SK-MEL-5 (cell line): ENCODE data around the gene C1QTNF6. TPM values are rescaled to one million over a fixed set of nuclear protein-coding genes. Genes with fewer than 3 reads are reported as not detected.
A peak's percentile ranks its signal among the peaks of the same experiment; 100 is the strongest.

ENCODE experiments used
- DNase-seq: peaks from one replicate; pipeline ENCODE4 v3.0.0-alpha.2; 2016; ENCODE audit warnings: low read depth, low spot score
- in situ Hi-C: cut with HindIII; loops from 2 replicates; pipeline ENCODE4 v1.10.0; 2016; ENCODE audit warnings: low sequenced_read_pairs, high pct_unique_total_duplicates, low pct_unique_long_range_greater_than_20kb
- total RNA-seq: library from RNA; depleted of rRNA; stranded (reverse); fragments of >200 nt; shearing (Covaris generic); gene quantifications from 2 replicates; pipeline ENCODE4 v1.2.3, GENCODE V29; 2014

C1QTNF6 gene
- total RNA-seq, 1 experiment from 2014 or later: 5.9 TPM

DNA sequence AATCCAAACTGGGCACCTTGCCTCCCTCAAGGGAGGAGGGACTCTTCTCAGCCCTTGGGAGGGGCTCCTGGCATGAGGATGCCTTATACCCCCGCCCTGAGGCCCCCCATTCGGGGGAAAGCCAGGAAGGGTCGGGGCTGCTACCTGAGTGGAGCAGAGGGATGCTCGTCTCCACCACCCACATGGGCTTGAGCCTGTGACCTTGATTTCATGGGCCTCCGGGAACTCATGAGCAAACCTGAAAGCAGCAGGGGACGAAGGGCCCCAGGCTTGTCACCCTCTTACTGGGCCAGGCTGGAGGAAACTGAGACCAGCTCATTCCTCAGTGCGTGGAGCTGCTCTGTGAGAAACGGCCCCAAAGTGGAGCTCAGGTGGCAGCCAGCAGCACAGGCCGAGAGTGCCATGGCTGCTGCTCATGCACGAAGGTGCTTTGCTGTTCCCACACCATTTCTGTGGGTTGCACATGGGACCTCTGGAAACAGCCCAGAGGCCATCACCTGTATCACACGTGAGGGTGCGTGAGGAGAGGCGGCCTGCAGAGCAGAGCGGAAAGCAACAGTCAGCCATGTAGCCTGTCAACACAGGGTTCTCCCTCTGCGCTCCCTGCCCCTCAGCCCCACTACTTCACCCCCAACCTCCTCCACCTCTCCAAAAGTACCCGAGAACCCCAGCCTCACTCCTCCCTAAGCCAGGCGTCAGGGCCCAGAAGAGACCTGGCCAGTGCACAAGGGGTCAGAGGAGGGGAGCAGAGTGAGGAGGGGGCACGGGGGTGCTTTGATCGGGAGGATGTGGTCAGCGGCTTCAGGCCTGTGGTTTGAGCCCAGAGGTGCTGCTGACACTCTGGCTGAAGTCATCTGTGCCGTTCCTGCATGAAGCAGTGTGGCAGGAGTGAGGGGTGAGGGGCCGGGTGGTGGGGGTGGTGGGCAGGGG lies 24.2 kb downstream of the C1QTNF6 start:
- DNase-seq: no peak
- in situ Hi-C loops: no loop called here

DNA sequence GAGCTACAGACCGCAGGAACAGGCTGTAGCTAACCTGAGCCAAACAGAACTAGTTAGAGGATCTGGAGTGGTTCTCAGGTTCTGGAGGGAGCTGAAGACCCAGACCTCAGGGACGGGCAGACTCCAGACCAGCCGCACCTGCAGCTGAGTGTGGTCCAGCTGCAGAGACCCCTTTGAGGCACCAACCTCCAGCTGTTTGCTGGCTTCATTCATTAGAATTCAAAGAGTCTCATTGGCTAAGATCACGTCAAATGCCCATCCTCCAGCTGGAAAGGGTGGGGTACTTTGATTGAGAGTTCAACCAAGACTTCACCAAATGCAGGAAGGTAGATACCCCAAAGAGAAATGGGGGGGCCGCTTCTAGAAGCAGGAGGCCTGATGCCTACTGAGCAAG lies 25.0 kb downstream of the C1QTNF6 start:
- in situ Hi-C loops: no loop called here
- DNase-seq: no peak

DNA sequence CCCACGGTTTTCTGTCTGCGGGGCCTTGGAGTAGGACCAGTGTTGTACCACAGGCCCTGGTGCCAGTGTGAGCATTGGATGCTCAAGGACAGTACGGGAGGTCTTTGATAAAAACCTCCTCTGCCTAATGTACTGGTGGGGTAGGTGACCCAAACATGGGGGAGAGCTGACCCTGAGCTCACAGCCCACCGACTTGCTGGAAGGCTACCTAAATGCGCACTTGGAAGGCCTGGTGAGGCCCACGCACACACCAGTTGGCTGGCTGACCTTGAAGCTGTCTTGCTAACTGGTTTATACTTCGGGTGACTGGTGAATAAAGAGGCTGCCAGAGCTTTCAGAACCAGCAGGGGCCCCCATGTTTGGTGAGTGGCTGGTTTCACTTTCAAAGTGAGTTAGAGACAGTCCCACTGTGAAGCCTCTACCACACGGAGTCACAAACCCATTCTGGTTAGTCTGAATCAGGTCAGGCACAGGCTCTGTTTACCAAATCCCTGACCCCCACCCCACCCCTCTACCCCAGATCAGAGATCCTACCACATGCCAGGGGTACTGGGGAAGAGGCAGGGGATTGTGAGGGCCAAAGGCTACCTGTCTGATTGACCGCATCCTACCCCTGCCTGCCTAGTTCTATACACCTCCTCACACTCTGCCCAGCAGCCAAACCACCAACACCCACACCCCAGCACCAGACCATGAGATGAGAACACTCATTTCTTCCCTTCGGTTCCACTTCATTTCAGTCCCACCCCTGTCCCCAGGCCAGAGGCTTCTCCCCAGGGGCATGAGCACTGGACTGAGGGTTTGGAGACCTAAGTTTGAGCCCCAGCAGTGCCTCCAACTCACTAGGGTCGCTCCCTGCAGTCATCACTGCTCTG lies 25.6 kb downstream of the C1QTNF6 start:
- no peak for DNase-seq
- in situ Hi-C loops: no loop called here

DNA sequence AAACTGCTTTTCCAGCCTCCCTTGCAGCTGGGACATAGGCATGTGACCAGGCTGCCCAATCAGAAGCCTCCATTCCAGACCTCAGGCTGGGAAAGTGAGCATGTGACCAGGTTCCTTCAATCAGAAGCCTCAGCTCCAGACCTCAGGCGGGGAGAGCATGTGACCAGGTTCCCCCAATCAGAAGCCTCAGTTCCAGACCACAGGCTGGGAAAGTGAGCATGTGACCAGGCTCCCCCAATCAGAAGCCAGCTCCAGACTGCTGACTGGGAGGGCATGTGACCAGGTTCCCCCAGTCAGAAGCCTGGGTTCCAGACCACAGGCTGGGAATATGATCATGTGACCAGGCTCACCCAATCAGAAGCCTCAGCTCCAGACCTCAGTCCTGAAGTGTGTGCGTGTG lies 26.6 kb downstream of the C1QTNF6 start:
- DNase-seq: peak; percentile 46

DNA sequence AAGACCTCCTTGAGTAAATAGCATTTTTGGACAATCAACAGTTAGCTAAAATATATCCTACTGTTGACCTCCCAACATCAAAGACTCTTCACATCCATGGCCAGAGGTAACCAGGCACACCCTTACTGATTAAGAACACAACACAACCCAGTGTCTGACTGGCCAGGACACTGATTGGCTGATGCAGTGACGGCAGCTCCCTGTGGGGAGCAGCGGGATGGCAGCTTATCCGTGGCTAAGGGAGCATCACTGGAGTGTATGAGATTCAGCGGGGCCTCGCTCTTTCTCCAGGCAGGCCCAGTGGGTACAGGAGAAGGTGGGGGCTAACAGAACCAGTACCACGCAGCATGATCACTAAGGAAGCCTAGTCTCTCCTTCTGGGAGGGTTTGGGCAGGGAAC lies 28.0 kb downstream of the C1QTNF6 start:
- in situ Hi-C loops: no loop called here
- peak; percentile 28 for DNase-seq

More for the DNA sequence above, 26.6 kb downstream of the C1QTNF6 start:
- in situ Hi-C loops: no loop called here

DNA sequence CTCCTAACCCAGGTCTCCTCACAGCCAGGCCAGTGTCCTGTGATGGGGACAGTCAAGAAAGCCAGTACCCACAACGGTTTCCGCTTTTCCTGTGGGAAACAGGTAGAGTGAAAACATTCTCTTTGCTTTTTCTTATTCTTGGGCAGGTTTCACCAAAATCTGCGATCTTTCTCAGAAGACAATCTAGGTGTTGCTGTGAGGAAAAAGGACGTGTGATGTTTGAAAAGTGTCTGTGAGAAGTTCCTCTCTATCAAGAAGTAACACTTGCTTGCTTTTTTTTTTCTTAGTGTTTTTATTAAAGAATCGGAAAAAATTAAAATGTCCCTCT lies 29.1 kb downstream of the C1QTNF6 start:
- DNase-seq: no peak
- in situ Hi-C loops: no loop called here

DNA sequence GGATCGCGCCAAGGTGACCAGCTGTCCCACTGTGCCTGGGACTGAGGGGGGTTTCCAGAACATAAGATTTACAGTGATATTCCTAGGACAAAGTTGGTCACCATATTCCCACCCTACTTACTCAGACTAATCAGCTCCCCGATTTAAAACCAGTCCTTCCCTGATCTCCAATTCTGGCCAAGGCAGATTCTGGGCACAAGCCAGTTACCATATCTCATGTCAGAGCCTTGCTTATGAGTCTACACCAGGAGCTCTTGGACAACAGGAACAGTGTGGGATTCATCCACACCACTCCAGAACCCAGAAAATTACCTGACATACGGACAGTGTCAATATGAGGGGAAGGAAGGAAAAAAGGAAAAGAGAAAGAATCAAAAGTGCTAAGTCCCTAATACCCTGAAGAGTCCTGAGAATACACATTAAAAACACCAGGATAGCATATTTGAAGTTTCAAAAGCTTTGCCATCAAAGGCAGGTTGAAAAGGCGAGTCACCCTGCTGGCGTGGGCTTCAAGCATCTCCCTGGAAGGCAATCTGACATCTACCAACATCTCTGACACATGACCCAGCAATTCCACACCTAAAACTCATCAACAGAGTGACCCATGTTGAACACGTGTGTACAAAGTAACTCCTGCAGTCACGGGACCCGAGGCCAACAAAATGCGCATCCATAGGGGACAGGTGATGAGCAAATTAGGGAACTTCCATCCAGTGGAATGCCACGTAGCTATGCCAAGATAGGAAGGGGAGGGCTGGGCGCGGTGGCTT lies 30.3 kb downstream of the C1QTNF6 start:
- in situ Hi-C loops: no loop called here
- no peak for DNase-seq

DNA sequence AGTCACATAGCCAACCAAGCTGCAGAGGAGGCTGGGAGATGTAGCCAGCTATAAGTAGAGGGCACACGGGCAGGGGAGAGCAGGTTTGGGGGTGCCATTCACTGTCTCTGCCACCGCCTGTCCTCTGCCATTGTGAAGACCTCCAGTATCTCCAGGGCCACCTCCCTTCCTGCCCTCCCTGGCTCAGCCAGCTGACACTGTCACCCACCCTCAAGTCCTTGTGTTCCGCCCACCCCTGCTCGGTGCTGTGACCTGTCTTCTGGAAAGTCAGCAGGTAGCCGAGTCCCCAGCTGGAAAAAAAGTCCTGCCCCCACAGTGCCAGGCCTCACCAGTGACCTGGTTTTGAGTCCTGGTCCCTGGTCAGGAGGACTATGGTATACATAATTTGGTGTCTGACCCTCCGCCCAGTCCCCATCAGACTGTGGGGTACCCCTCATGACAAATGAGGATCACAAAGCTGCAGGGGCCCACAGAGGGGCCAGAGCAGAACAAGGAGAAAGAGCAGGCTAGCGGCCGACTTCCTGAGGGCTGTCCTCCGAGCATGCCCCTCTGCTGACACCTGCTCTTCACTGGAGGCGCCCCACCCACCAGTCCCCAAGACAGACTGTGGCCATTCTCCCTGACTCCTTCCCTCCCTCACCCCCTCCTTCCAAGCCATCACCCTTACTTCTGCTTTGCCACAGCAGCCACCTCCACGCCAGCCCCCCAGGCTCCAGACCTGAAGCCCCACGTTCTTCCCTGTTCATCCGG lies 31.2 kb downstream of the C1QTNF6 start:
- in situ Hi-C loops: no loop called here
- DNase-seq: no peak

DNA sequence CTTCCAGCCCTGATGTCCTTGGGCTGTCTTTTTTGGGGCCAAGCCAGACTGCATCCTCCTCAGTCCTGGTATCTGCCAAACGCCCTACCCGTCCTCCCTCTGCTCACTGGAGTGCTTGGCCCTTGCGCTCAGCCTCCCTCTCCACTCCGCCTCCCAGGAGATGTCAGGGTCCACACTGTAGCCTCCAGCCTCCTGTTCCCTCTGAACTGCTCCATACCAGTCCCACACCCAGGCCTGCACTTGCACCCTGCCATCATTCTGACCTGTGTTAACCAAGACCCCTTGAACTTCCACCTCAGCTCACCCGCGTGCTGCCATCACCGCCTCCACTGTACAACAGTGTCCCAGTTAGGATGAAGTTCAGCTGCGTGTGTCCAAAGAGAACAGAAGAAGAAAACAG lies 32.1 kb downstream of the C1QTNF6 start:
- DNase-seq: no peak
- in situ Hi-C loops: no loop called here

DNA sequence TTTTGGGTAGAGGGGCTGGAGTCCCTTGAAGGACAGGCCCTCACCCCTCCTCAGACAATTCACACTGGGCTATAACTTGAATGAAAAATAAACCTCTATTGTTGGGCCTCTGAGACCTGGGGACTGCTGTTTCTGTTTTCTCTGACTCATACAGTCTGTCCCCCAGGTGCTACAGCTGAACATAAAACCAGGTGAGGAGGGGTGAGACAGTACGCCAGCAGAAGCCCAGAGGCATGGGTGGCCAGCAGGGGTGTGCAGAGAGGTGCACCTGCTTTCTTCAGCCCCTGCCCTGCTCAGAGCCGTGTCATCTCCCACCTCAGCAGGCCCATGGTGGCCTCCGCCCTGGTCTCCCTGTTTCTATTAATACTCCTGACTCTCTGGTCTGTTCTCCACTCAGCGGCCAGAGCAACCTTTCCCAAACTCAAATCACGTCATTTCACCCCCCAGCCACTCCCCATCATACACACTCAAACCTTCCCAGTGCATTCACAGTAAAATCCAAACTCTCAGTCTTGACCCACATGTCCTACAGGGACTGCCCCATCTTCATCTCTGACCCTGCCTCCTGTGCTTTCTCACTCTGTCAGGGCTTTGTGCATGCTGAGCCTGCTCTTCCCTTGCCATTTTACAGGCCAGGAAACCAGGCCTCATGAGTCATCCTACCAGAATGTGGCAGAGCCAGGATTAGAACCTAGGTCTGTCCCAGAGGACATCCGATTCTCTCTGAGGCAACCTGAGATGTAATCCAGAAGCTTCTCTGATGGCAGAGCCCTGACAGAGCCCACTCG lies 32.9 kb downstream of the C1QTNF6 start:
- no peak for DNase-seq
- in situ Hi-C loops: no loop called here

DNA sequence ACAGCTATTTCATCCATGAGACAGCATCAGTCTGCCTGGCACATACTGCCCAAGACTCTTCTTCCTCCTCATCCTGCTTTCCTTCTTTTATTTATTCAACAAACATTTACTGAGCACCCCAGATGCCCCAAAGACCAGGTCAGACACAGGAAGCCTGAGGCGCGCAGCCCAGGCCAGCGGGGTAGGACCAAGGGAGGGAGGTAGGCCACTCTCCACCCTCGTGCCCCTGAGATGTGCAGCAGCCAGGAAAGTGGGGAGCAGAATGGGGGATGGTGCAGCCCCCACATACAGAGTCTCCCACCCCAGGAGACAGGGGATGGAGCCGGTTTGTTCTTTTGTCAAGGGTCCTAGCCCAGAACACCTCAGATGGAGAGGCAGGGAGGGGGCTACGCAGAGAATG lies 34.1 kb downstream of the C1QTNF6 start:
- no peak for DNase-seq
- in situ Hi-C loops: no loop called here

DNA sequence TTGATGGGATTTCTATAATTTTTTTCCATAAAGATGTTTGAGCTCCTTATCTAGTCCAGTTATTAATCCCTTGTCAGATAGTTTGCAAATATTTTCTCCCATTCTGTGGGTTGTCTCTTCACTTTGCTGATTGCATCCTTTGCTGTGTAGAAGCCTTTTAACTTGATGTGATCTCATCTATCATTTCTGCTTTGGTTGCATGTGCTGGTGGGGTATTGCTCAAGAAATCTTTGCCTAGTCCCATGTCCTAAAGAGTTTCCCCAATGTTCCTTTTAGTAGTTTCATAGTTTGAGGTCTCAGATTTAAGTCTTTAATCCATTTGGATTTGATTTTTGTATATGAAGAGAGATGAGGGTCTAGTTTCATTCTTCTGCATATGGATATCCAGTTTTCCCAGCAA lies 36.6 kb downstream of the C1QTNF6 start:
- in situ Hi-C loops: no loop called here
- DNase-seq: no peak

DNA sequence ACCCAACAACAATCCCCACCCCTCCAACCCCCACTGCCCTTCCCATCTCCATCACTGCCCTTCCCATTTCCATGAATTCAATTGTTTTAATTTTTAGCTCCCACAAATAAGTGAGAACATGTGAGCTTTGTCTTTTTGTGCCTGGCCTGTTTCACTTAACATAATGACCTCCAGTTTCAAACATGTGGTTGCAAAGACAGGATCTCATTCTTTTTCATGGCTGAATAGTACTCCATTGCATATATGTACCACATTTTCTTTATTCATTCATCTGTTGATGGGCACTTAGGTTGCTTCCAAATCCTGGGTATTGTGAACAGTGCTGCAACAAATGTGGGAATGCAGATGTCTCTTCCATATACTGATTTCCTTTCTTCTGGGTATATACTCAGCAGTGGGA lies 37.3 kb downstream of the C1QTNF6 start:
- in situ Hi-C loops: no loop called here

DNA sequence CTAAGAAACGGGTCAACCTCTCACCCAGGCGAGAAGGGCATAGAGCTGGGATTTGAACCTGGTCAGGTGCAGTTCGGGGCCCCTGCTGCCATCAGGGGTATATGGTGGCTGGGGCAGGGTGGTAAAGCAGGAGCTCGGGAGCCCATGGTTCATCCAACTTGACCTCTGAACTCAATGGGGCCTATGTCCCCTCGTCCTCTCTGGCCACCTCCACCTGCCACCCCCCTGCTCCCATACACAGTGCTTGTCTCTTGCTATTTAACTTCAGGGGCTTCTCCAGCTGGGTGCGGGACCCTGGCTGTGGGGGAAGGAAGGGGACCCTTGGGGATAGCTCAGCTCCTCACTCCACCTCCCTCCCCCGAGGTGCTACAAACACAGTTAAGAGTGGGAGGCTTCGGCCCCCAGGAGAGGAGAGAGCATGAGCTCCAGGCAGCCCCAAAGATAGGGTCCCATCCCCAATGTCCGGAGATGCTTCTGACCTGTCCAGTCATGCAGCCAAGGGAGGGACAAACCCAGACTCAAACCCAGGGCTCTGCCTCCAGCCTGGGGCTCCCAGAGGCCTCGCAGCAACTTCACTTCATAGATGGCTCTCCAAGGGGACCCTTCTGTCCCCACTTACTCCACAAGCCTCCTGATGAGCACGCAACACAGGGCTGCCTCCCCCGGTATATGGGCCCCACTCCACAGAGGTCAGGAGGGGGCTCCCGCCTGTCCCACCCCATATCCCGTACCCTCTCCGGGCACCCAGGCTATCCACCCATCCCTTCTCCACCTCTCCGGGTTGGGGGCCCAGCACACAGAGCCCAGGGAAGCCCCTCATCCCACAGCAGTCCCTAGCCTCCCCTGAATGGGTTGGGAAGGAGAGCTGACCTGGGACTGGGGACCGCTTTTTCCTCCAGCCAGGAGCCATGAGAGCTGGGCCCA lies 39.0 kb downstream of the C1QTNF6 start:
- no peak for DNase-seq
- in situ Hi-C loops: no loop called here

More for the DNA sequence above, 37.3 kb downstream of the C1QTNF6 start:
- DNase-seq: no peak

DNA sequence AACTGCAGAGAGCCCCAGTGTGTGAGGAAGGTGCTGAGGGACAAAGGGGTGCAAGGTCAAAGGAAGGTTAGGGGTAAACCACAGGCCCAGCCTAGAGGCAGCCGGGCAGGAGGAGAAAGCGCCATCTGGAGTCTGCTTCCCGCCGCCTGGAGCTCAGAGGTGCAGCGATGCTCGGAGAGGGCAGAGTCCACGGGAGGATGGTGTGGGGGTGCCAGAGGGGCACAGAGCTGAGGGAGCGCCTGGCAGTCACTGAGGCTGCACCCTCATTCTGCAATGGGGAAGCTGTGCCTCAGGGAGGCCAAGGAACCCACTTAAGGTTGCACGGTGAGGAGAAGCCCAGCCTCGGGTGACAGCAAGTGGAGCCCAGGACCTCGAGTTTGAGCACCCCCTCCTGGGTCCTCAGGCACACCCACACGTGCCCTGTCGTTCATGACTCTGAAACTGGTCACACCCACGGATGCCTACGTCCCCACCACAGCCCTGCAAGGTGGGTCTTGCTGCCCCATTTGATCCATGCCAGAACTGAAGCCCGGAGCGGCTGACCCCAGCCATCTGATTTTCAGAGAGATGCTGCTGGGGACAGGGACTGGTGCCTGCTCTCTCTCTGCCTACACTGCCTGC lies 39.9 kb downstream of the C1QTNF6 start:
- in situ Hi-C loops: no loop called here

More for the DNA sequence above, 39.9 kb downstream of the C1QTNF6 start:
- no peak for DNase-seq
